8988T (cell line): Measurements from ENCODE around the gene CCDC149.

Experiments
- DNase-seq: peaks from one replicate; pipeline ENCODE4 v3.0.0; 2011

The CCDC149 gene

GRCh38 chr4:24772061-24772705 is 140.7 kb downstream of the CCDC149 start:
- DNase-seq: no peak

- no peak for DNase-seq
Observed at GRCh38 chr4:24771241-24771640, 141.6 kb downstream of the CCDC149 start.

GRCh38 chr4:24770667-24771066 is 142.2 kb downstream of the CCDC149 start:
- DNase-seq: no peak

- no peak for DNase-seq
Observed at GRCh38 chr4:24770032-24770584, 142.7 kb downstream of the CCDC149 start.

GRCh38 chr4:24769571-24769970 is 143.3 kb downstream of the CCDC149 start:
- no peak for DNase-seq

- no peak for DNase-seq
Observed at GRCh38 chr4:24768604-24769003, 144.2 kb downstream of the CCDC149 start.

- no peak for DNase-seq
Observed at GRCh38 chr4:24768006-24768405, 144.8 kb downstream of the CCDC149 start.

- DNase-seq: no peak
Observed at GRCh38 chr4:24765376-24765988, 147.4 kb downstream of the CCDC149 start.

GRCh38 chr4:24764345-24764744 is 148.5 kb downstream of the CCDC149 start:
- DNase-seq: no peak

- DNase-seq: no peak
Observed at GRCh38 chr4:24763631-24764297, 149.1 kb downstream of the CCDC149 start.
